ENCODE data around the gene ACSL3. TPM values are rescaled to one million over a fixed set of nuclear protein-coding genes. Genes with fewer than 3 reads are reported as not detected.

The ACSL3 gene
- total RNA-seq, 3 donors from 2014 or later (not counting 1 experiment from before 2014, with no cell fraction given): 55.4 to 86.6 (median 66.7) TPM

DNA sequence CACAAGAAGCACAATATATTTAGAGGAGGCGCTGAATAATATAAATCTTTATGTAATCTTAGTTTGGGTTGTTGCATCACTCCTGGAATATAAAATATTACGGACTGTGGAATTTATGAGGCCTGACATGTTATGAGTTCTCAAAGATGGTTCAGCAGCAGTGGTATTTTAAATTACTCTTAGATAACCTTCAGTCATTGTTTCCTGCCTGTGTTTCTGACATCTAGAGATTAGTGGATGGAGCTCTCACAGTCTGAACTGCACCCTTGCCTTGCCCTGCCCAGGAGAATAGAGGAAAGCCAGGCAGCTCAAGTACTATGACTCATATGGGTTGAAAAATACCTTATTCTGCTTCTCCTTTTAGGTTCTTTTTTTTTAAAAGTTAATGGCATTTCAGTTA is 70.0 kb downstream of the ACSL3 start:
- no peaks in the 10 kb centered on the region for H3K9me3 Mint-ChIP-seq
- Histone ChIP-seq H3K36me3 (ENCODE audit: control insufficient read depth, insufficient read depth, low read length) (peaks cover 47% of the 10 kb centered on the region), H3K4me3 (ENCODE audit: low read length) (no peak overlapping the region), H3K9me3 (ENCODE audit: control insufficient read depth, insufficient read depth, low read length) (no peaks in the 10 kb centered on the region), H3K27ac (ENCODE audit: low read length) (no peak overlapping the region), H3K27me3 (ENCODE audit: control insufficient read depth, insufficient read depth, low read length) (no peaks in the 10 kb centered on the region), H3K4me1 (ENCODE audit: control insufficient read depth, insufficient read depth, low read length) (no peaks in the 10 kb centered on the region)
- H3K4me1 Mint-ChIP-seq: no peaks in the 10 kb centered on the region
- no peaks in the 10 kb centered on the region for H3K27me3 Mint-ChIP-seq (ENCODE audit: low read depth in 2 of 2)
- H3K36me3 Mint-ChIP-seq: no peaks in the 10 kb centered on the region
- ATAC-seq: no peak
- intact Hi-C loops (cut with micrococcal nuclease): no loop called here
- H3K4me3 Mint-ChIP-seq: no peak overlapping the region
- 100% methylated on average over 1 of the region's 2 CpGs for WGBS (ENCODE audit: insufficient coverage)
- no peak for DNase-seq
- TF ChIP-seq, protein P1, sequence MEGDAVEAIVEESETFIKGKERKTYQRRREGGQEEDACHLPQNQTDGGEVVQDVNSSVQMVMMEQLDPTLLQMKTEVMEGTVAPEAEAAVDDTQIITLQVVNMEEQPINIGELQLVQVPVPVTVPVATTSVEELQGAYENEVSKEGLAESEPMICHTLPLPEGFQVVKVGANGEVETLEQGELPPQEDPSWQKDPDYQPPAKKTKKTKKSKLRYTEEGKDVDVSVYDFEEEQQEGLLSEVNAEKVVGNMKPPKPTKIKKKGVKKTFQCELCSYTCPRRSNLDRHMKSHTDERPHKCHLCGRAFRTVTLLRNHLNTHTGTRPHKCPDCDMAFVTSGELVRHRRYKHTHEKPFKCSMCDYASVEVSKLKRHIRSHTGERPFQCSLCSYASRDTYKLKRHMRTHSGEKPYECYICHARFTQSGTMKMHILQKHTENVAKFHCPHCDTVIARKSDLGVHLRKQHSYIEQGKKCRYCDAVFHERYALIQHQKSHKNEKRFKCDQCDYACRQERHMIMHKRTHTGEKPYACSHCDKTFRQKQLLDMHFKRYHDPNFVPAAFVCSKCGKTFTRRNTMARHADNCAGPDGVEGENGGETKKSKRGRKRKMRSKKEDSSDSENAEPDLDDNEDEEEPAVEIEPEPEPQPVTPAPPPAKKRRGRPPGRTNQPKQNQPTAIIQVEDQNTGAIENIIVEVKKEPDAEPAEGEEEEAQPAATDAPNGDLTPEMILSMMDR (IDR thresholded peaks at IDR 0.05): no peak
- H3K27ac Mint-ChIP-seq: no peak overlapping the region

DNA sequence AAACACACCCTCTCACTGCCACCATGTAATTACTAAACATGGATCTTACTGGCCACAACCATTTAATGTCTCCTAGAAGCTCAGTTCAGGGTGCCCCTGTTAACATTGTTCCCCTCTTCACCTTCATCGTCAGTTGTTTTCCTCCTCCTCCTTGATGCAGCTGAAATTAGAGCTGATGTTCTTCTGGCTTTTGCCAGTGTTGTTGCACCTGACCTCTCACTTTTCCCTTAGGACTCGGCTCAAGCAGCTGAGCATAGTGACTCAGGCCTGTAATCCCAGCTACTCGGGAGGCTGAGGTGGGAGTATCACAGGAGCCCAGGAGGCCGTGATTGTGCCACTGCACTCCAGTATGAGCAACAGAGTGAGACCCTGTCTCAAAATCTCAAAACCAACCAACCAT is 70.8 kb downstream of the ACSL3 start:
- Histone ChIP-seq H3K4me1 (ENCODE audit: control insufficient read depth, insufficient read depth, low read length) (no peaks in the 10 kb centered on the region), H3K27me3 (ENCODE audit: control insufficient read depth, insufficient read depth, low read length) (no peaks in the 10 kb centered on the region), H3K4me3 (ENCODE audit: low read length) (no peak overlapping the region), H3K27ac (ENCODE audit: low read length) (no peak overlapping the region), H3K9me3 (ENCODE audit: control insufficient read depth, insufficient read depth, low read length) (no peaks in the 10 kb centered on the region), H3K36me3 (ENCODE audit: control insufficient read depth, insufficient read depth, low read length) (peaks cover 47% of the 10 kb centered on the region)
- Mint-ChIP-seq H3K4me3 (no peak overlapping the region), H3K27me3 (ENCODE audit: low read depth in 2 of 2) (no peaks in the 10 kb centered on the region), H3K27ac (no peak overlapping the region), H3K9me3 (peaks cover 2% of the 10 kb centered on the region in 2 donors), H3K4me1 (no peaks in the 10 kb centered on the region), H3K36me3 (peaks cover 4% of the 10 kb centered on the region)
- intact Hi-C loops (cut with micrococcal nuclease): no loop called here
- 97% methylated on average over 4 of the region's 4 CpGs for WGBS (ENCODE audit: insufficient coverage)
- no peak for ATAC-seq
- TF ChIP-seq, protein P1 (IDR thresholded peaks at IDR 0.05): no peak
- DNase-seq: no peak

DNA sequence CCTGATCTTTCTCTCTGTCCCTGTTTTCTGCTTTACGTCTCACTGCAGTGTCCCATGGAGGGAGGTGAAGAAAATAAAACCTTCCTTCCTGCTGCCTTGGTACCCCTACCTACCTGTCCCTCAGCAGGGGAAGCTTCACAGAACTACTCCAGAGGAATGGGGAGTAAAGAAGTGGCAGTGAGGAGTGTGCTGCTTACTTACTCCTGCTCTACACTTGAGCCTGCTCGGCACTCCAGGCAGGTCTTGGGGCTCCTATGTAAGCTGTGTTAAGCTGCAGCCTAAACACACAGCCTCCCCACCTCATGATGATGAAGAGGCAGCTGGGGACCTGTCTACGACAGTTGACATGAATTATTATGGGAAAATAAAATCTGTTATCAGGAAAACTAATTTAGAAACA is 72.6 kb downstream of the ACSL3 start:
- DNase-seq: no peak
- Histone ChIP-seq H3K36me3 (ENCODE audit: control insufficient read depth, insufficient read depth, low read length) (peaks cover 52% of the 10 kb centered on the region), H3K4me1 (ENCODE audit: control insufficient read depth, insufficient read depth, low read length) (no peaks in the 10 kb centered on the region), H3K4me3 (ENCODE audit: low read length) (no peak overlapping the region), H3K27ac (ENCODE audit: low read length) (no peak overlapping the region), H3K9me3 (ENCODE audit: control insufficient read depth, insufficient read depth, low read length) (no peaks in the 10 kb centered on the region), H3K27me3 (ENCODE audit: control insufficient read depth, insufficient read depth, low read length) (no peaks in the 10 kb centered on the region)
- Mint-ChIP-seq H3K27ac (no peak overlapping the region), H3K4me1 (no peaks in the 10 kb centered on the region), H3K9me3 (peaks cover 5 to 10% of the 10 kb centered on the region in 2 donors), H3K36me3 (peaks cover 16% of the 10 kb centered on the region), H3K27me3 (ENCODE audit: low read depth in 2 of 2) (no peaks in the 10 kb centered on the region), H3K4me3 (no peak overlapping the region)
- TF ChIP-seq, protein P1 (IDR thresholded peaks at IDR 0.05): no peak
- ATAC-seq: no peak
- 93% methylated on average over 2 of the region's 3 CpGs for WGBS (ENCODE audit: insufficient coverage)
- intact Hi-C loops (cut with micrococcal nuclease): no loop called here

DNA sequence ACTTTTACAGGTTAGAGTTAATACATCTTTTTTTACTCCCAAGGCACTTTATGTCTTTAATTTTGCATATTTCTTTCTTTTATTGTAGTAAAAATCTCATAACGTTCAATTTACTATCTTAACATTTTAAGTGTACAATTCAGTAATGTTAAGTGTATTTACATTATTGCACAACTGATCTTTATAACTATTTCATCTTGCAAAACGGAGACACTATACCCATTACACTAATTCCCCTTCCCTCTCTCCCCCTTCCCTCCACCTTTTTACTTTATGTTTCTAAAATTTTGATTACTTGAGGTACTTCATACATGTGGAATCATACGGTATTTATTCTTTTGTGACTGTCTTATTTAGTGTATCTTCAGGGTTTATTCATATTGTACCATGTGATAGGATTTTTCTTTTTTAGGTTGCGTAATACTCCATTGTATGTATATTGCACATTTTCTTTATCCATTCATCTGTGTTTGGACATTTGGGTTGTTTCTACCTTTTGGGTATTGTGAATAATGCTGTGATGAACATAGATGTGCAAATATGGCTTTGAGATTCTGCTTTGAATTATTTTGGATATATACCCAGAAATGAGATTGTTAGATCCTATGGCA is 75.0 kb downstream of the ACSL3 start:
- Mint-ChIP-seq H3K27me3 (ENCODE audit: low read depth in 2 of 2) (no peaks in the 10 kb centered on the region), H3K4me3 (no peak overlapping the region), H3K27ac (no peak overlapping the region), H3K36me3 (peaks cover 22% of the 10 kb centered on the region), H3K4me1 (no peaks in the 10 kb centered on the region), H3K9me3 (peaks cover 5 to 12% of the 10 kb centered on the region in 2 donors)
- ATAC-seq (no peak), DNase-seq (no peak)
- no peaks in the 10 kb centered on the region for H3K9me3 ChIP-seq (ENCODE audit: control insufficient read depth, insufficient read depth, low read length)
- no peak overlapping the region for H3K4me3 ChIP-seq (ENCODE audit: low read length)
- WGBS (ENCODE audit: insufficient coverage): no CpG with 5 or more reads among the region's 4 CpGs
- H3K36me3 ChIP-seq (ENCODE audit: control insufficient read depth, insufficient read depth, low read length): peaks cover 56% of the 10 kb centered on the region
- TF ChIP-seq, protein P1 (IDR thresholded peaks at IDR 0.05): no peak
- no peaks in the 10 kb centered on the region for H3K27me3 ChIP-seq (ENCODE audit: control insufficient read depth, insufficient read depth, low read length)
- no peak overlapping the region for H3K27ac ChIP-seq (ENCODE audit: low read length)
- no peaks in the 10 kb centered on the region for H3K4me1 ChIP-seq (ENCODE audit: control insufficient read depth, insufficient read depth, low read length)
- intact Hi-C loops (cut with micrococcal nuclease): no loop called here
